Inferior parietal cortex (tissue), 1 donor: ENCODE results near the gene TNFRSF4.
"Not testable (repeated sequence)": the region's sequence is repeated elsewhere in the genome, so short reads cannot be mapped to it uniquely, and the experiment has no call there.

Source experiments
- DNase-seq: peaks from one replicate; pipeline ENCODE4 v3.0.0-alpha.2; 2016; ENCODE audit errors: extremely low spot score

Gene TNFRSF4

GRCh38 chr1:1202831-1203560 lies 11.0 kb downstream of the TNFRSF4 start:
- DNase-seq = no peak

GRCh38 chr1:1200876-1201810 lies 12.8 kb downstream of the TNFRSF4 start:
- DNase-seq = peak; percentile 5

GRCh38 chr1:1199961-1200875 lies 13.7 kb downstream of the TNFRSF4 start:
- DNase-seq = no peak

- no peak for DNase-seq
These were observed 14.6 kb downstream of the TNFRSF4 start for GRCh38 chr1:1199141-1199960.

- DNase-seq = no peak
These were observed 15.4 kb downstream of the TNFRSF4 start for GRCh38 chr1:1198423-1199140.

- no peak for DNase-seq
These were observed 16.2 kb downstream of the TNFRSF4 start for GRCh38 chr1:1197551-1198422.

- DNase-seq = no peak
These were observed 16.8 kb downstream of the TNFRSF4 start for GRCh38 chr1:1197188-1197500.

- DNase-seq = no peak
These were observed 17.3 kb downstream of the TNFRSF4 start for GRCh38 chr1:1196431-1197187.

- not testable (repeated sequence) for DNase-seq
These were observed 18.2 kb downstream of the TNFRSF4 start for GRCh38 chr1:1195726-1196125.

GRCh38 chr1:1194723-1195122 lies 19.2 kb downstream of the TNFRSF4 start:
- DNase-seq = no peak

- DNase-seq = no peak
These were observed 22.2 kb downstream of the TNFRSF4 start for GRCh38 chr1:1191734-1192133.

- no peak for DNase-seq
These were observed 24.8 kb downstream of the TNFRSF4 start for GRCh38 chr1:1189111-1189510.

- no peak for DNase-seq
These were observed 26.0 kb downstream of the TNFRSF4 start for GRCh38 chr1:1187938-1188337.

- peak; percentile 6 for DNase-seq
These were observed 28.7 kb downstream of the TNFRSF4 start for GRCh38 chr1:1185101-1185765.

GRCh38 chr1:1183833-1184775 lies 29.8 kb downstream of the TNFRSF4 start:
- DNase-seq = no peak

GRCh38 chr1:1183221-1183747 lies 30.7 kb downstream of the TNFRSF4 start:
- no peak for DNase-seq
